Measurements from ENCODE around the gene AGMAT. TPM values are rescaled to one million over a fixed set of nuclear protein-coding genes. Genes with fewer than 3 reads are reported as not detected.

AGMAT gene
- total and polyA plus RNA-seq, 9 of the 15 experiments (the other 6 are each of a cell fraction or from before 2014, with no cell fraction given) = not detected

DNA sequence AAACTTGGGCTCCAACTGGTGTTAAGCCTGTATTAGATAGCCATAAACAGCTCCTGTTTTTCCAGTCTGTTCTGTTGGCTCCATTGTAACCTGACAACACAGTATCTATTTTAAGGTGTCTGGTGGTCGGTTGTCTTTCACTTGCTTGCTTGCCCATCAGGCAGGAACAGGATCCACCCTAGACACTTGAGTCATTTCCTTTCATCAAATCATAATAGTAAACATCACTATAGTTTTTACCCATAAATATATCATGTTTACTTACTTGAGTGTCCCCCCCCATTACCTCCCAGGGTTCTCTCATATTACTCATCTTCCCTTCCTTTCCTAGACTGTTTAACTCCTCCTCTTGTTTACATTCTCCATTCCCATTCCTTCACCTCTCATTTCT, 35.3 kb upstream of the AGMAT start (continued):
- no peak for TF ChIP-seq SAFB2 (IDR thresholded peaks at IDR 0.05; ENCODE audit: borderline replicate concordance, low read depth, low read length, severe bottlenecking)
- no peak for TF ChIP-seq SAFB (IDR thresholded peaks at IDR 0.05; ENCODE audit: borderline replicate concordance, low read depth, low read length)
- TF ChIP-seq ILK (tag; IDR thresholded peaks at IDR 0.05; ENCODE audit: borderline replicate concordance, low read depth) = no peak
- TF ChIP-seq EHMT2 (IDR thresholded peaks at IDR 0.05) = no peak
- TF ChIP-seq, protein P1, sequence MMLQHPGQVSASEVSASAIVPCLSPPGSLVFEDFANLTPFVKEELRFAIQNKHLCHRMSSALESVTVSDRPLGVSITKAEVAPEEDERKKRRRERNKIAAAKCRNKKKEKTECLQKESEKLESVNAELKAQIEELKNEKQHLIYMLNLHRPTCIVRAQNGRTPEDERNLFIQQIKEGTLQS (IDR thresholded peaks at IDR 0.05) = peak; percentile 70
- TF ChIP-seq, protein P1 (CRISPR knock-in tag; conservative IDR thresholded peaks at IDR 0.05) = no peak
- no peak for TF ChIP-seq HDAC6 (IDR thresholded peaks at IDR 0.05; ENCODE audit: low read depth, low read length)
- no peak for TF ChIP-seq KDM2B (CRISPR knock-in tag; IDR thresholded peaks at IDR 0.05)
- TF ChIP-seq TOE1 (IDR thresholded peaks at IDR 0.05; ENCODE audit: borderline replicate concordance) = no peak
- TF ChIP-seq TOE1 (CRISPR knock-in tag; IDR thresholded peaks at IDR 0.05; ENCODE audit: borderline replicate concordance, low read depth) = no peak
- TF ChIP-seq GMEB1 (CRISPR knock-in tag; IDR thresholded peaks at IDR 0.05) = no peak
- no peak for TF ChIP-seq RAD51 (IDR thresholded peaks at IDR 0.05; ENCODE audit: borderline replicate concordance, low read depth)
- no peak for TF ChIP-seq HDAC1 (IDR thresholded peaks at IDR 0.05)
- TF ChIP-seq, protein P2, sequence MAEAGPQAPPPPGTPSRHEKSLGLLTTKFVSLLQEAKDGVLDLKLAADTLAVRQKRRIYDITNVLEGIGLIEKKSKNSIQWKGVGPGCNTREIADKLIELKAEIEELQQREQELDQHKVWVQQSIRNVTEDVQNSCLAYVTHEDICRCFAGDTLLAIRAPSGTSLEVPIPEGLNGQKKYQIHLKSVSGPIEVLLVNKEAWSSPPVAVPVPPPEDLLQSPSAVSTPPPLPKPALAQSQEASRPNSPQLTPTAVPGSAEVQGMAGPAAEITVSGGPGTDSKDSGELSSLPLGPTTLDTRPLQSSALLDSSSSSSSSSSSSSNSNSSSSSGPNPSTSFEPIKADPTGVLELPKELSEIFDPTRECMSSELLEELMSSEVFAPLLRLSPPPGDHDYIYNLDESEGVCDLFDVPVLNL (CRISPR knock-in tag; IDR thresholded peaks at IDR 0.05; ENCODE audit: low read depth) = no peak
- TF ChIP-seq ZBTB17 (CRISPR knock-in tag; IDR thresholded peaks at IDR 0.05) = no peak
- TF ChIP-seq PTRF (tag; IDR thresholded peaks at IDR 0.05) = no peak
- no peak for TF ChIP-seq ZNF143 (CRISPR knock-in tag; IDR thresholded peaks at IDR 0.05)
- TF ChIP-seq MNT (conservative IDR thresholded peaks at IDR 0.05) = 0 out of 4 replicates have a peak, but pooled peaks have one; percentile 24 to 34
- TF ChIP-seq HOXB6 (CRISPR knock-in tag; IDR thresholded peaks at IDR 0.05; ENCODE audit: borderline replicate concordance) = no peak
- no peak for TF ChIP-seq NR2C1 (IDR thresholded peaks at IDR 0.05)
- no peak for TF ChIP-seq NR2C1 (tag; IDR thresholded peaks at IDR 0.05)
- peak; percentile 15; the same call in 1 of the 2 replicates for TF ChIP-seq MEF2A (IDR thresholded peaks at IDR 0.05; ENCODE audit: control insufficient read depth, low read depth, low read length)
- no peak for TF ChIP-seq HNRNPK (IDR thresholded peaks at IDR 0.05; ENCODE audit: low read depth, low read length, poor library complexity, severe bottlenecking)
- TF ChIP-seq KHSRP (IDR thresholded peaks at IDR 0.05) = no peak
- 0 out of 4 replicates have a peak, but pooled peaks of 1 of the 2 experiments have one; percentile 19 for TF ChIP-seq NRF1 (conservative IDR thresholded peaks at IDR 0.05 in 1 of 2, IDR thresholded peaks at IDR 0.05 in 1 of 2)
- TF ChIP-seq ZNF3 (CRISPR knock-in tag; IDR thresholded peaks at IDR 0.05) = no peak

All from K562 (cell line).